Mucosa of gallbladder (tissue), 1 donor: ENCODE measurements around the gene ZCCHC24. TPM values are rescaled to one million over a fixed set of nuclear protein-coding genes. Genes with fewer than 3 reads are reported as not detected.

Source experiments
- DNase-seq: peaks from one replicate; pipeline ENCODE4 v3.0.0-alpha.2; 2020; ENCODE audit warnings: low spot score
- total RNA-seq: library from RNA; stranded (reverse); gene quantifications from one replicate; pipeline ENCODE4 v1.2.1, GENCODE V29; 2021
- donor health status: DM: no; HTN: no; CAD: no.

The ZCCHC24 gene
- total RNA-seq, 1 donor from 2014 or later, result 36.7 TPM

- DNase-seq, result peak; percentile 84
These were observed 46.1 kb downstream of the ZCCHC24 start for GRCh38 chr10:79399223-79399831.

DNA sequence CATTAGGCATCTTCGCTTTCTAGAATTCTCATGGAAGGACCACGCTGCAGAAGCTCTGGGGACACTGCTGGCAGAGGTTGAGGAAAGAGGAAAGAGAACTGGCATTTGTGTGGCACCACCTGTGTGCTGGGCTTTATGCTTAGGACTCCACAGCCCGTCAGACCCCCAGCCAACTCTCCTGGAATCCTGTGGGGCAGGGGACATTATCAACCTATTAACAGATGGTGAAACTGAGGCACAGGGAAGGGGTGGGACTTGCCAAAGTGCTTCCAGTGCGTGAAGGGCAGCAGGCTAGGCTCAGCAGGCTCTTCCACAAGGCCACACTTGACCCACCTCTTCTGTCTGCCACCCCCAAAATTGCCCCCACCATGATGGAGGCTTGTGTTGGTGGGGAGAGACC lies 46.8 kb downstream of the ZCCHC24 start:
- DNase-seq, result no peak

- DNase-seq, result no peak
These were observed 47.7 kb downstream of the ZCCHC24 start for GRCh38 chr10:79397575-79398303.

DNA sequence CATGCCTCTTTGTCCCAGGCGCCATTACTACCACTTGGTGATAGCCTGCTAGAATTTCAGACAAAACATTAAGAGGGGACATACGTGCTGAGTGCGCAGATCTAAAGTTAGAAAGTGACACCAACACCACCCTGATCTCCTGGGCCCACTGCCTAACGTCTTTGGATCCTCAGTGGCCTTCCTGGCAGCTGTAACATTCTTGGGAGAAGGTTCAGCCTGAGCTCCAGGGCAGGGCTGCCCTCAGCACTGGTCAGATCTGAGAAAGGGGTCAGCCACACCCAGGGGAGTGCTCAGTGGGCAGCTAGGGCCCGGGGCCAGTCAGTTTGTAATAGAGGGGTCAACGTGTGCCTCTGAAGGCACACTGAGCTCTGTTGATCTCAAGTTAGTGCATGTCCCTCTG lies 48.4 kb downstream of the ZCCHC24 start:
- DNase-seq, result no peak

- DNase-seq, result no peak
These were observed 48.9 kb downstream of the ZCCHC24 start for GRCh38 chr10:79396520-79396919.

GRCh38 chr10:79394664-79395063 lies 50.8 kb downstream of the ZCCHC24 start:
- DNase-seq, result no peak

GRCh38 chr10:79393924-79394610 lies 51.4 kb downstream of the ZCCHC24 start:
- DNase-seq, result no peak

GRCh38 chr10:79393221-79393923 lies 52.1 kb downstream of the ZCCHC24 start:
- DNase-seq, result no peak

DNA sequence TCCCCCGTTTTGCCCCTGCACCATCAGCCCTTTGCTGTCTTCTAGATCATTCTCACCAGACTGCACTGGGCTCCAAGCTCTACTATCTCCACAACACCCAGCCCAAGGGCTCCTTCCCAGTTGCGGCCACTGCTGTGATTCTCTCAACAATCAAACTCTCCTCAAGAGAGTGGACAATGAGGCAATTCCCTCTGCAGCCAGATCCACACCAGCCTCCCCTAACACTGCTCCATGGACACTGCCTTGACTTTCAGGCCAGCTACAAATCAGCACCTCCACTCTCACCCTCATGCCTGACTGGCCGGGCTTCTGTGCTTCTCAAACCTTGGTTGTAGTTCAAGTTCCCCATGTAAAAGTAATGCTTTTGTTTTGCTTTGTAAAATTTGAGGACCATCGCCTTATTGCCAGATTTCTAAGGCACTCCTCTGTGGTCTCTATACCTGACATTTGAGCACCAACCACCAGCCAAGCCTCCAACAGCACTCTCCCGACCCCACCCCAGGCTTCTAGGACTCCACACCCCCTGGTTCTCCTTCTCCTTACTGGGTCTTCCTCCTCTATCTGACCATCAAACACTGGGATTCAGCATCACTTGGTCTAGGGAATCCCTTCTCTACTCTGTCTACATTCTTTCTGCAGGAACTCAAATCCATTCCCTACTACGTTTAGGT lies 52.8 kb downstream of the ZCCHC24 start:
- no peak for DNase-seq

DNA sequence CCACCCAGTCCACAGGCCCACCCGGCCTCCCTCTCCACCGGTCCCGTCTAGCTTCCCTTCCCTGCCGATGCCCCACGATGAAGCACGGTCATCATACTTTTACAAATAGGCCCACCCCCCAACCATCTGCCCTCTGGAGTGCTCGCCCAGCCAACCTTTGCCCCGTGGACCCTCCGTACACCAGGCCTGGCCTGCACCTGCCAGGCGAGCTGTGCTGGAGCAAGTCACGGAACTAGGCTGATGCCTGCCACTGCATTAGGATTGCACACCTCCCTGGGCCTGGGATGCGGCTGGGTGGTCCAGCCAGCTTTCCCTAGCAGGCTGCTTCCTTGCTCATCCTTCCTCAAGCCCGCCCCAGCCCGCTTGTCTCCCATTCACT lies 53.4 kb downstream of the ZCCHC24 start:
- DNase-seq, result no peak

DNA sequence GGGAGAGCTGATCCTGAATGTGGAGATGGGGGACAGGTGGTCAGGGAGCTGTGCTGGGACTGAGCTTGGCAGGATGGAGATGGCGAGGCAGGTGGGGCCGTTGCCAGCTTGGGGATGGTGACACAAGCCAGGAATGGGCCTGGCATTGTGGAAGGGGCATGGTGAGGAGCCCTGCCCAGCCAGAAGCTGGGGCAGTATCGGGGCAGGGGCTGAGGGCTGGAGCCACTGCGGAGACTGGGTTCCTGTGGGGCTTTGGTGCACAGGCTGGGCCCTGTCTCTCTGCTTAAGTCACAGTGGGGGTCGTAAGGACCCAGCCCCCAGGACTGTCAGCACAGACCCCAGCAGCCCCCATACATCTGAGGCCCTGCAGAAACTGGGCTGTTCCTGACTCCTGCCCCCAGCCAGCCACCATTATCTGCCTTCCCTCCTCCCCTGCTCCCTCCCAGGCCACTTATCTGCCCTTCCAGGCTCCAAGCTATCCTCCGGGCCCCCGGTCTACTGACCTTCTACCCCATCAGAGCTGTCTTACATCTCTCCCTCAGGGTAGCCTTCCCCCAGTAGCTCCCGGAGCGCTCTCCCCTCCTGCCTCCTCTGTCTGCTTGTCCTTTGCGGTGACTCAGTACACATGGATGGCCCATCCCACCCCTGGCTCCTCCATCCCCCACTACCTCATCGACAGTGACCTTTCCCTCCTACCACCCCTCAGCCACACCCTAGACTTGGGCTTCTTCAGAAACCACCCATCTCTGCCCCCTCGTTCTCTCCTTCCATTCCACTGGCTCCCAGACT lies 54.0 kb downstream of the ZCCHC24 start:
- DNase-seq, result no peak

- DNase-seq, result no peak
These were observed 54.7 kb downstream of the ZCCHC24 start for GRCh38 chr10:79390551-79391229.

GRCh38 chr10:79390057-79390456 lies 55.4 kb downstream of the ZCCHC24 start:
- DNase-seq, result no peak

DNA sequence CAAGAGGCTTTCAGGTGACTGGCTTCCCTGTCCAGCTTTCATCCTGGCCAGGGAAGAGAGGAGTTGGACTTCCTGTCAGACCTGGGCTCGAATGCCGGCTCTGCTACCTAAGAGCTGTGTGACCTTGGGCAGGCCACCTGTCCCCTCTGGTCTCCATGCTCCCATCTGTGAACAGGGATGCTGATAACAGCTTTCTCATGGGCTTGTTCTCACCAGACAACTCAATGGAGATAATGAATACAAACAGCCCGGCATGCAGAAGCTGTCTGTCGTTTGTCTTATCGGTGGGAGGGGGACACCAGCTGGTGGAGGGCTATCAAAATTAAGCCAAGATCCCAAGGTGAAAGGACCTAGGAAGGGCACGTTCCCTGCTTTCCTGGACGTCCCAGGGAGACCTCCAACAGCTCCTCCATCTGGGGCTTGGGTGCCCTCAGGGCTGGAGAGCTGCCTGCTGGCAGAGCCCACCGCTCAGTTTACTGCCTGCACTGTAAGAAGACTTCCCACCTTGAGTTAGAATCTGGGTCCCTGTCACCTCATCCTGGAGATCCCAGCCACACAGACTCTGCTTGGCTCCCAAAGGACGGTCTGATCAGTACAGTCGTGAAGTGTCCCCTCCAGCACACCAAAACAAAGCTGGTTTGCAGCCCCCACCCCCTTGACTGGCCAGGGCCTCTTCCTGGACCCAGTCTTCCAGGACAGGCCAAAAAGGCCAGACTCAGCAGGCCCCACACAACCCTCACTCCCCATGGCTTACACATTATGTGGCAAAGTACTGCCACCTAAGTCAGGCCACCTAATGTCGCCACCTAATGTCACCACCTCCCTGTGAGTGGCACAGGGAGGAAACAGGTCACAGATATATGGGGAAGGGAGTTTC lies 57.2 kb downstream of the ZCCHC24 start:
- DNase-seq, result peak; percentile 9

- DNase-seq, result peak; percentile 6
These were observed 57.9 kb downstream of the ZCCHC24 start for GRCh38 chr10:79387466-79387973.

- DNase-seq, result peak; percentile 8
These were observed 58.6 kb downstream of the ZCCHC24 start for GRCh38 chr10:79386637-79387465.

GRCh38 chr10:79385804-79386531 lies 59.5 kb downstream of the ZCCHC24 start:
- DNase-seq, result peak; percentile 8

DNA sequence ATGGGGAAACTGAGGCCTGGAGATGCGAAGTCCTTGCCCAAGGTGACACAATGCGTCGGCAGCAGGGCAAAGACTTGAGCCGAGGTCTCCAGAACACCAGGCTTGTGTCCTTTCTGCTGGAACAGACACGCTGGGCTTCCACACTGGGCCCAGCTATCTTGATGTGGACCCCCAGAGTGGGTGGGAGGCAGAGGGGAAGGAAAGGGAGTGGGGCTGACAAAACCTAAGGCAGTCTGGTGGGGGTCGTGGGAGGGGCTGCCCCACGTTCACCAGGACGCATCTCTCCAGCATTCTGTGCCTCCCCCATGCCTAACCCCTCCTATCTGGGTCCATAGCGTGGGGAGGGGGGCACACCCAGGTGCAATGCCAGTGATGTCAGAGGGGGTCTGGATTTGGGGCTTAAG lies 60.0 kb downstream of the ZCCHC24 start:
- peak; percentile 8 for DNase-seq
